ENCODE results near the gene PACS1.

PACS1 gene

GRCh38 chr11:66050581-66051231 lies 19.4 kb upstream of the PACS1 start:
- DNase-seq = no peak

- no peak for DNase-seq
These were observed 18.7 kb upstream of the PACS1 start for GRCh38 chr11:66051371-66051765.

GRCh38 chr11:66051766-66052663 lies 18.1 kb upstream of the PACS1 start, which contains the start of gene SF3B2:
SF3B2 (plus strand) TSS chr11:66052364; CDS start chr11:66052385, 21 bp downstream.
- peak; percentile 92 to 100 (median 95) for DNase-seq

GRCh38 chr11:66052664-66052982 lies 17.4 kb upstream of the PACS1 start:
- no peak for DNase-seq

GRCh38 chr11:66055021-66055420 lies 15.1 kb upstream of the PACS1 start:
- DNase-seq = no peak

- DNase-seq = no peak
These were observed 13.6 kb upstream of the PACS1 start for GRCh38 chr11:66056501-66056900.

- DNase-seq = no peak
These were observed 9.9 kb upstream of the PACS1 start for GRCh38 chr11:66059966-66060680.

- DNase-seq = no peak
These were observed 8.8 kb upstream of the PACS1 start for GRCh38 chr11:66061268-66061667.

- DNase-seq = no peak
These were observed 7.7 kb upstream of the PACS1 start for GRCh38 chr11:66062408-66062807.

- no peak for DNase-seq
These were observed 6.2 kb upstream of the PACS1 start for GRCh38 chr11:66063900-66064299.

GRCh38 chr11:66064571-66064970 lies 5.5 kb upstream of the PACS1 start:
- DNase-seq = no peak

- no peak for DNase-seq
These were observed 3.3 kb upstream of the PACS1 start for GRCh38 chr11:66066751-66067150.

- no peak for DNase-seq
These were observed 2.4 kb upstream of the PACS1 start for GRCh38 chr11:66067640-66068039.

GRCh38 chr11:66068154-66068821 lies 1.8 kb upstream of the PACS1 start:
- DNase-seq = peak; percentile 44 to 71 (median 63)

GRCh38 chr11:66068923-66069714 lies 953 bp upstream of the PACS1 start:
- DNase-seq = no peak

- DNase-seq = peak in 1 of 5 donors; percentile 29
These were observed 720 bp downstream of the PACS1 start for GRCh38 chr11:66070604-66071380.

GRCh38 chr11:66071381-66071801 lies 1.3 kb downstream of the PACS1 start:
- DNase-seq = peak in 1 of 5 donors; percentile 32

GRCh38 chr11:66072081-66072480 lies 2.0 kb downstream of the PACS1 start:
- no peak for DNase-seq

GRCh38 chr11:66072518-66072917 lies 2.4 kb downstream of the PACS1 start:
- DNase-seq = no peak

- no peak for DNase-seq
These were observed 3.6 kb downstream of the PACS1 start for GRCh38 chr11:66073669-66074068.

GRCh38 chr11:66075273-66075672 lies 5.2 kb downstream of the PACS1 start:
- DNase-seq = no peak

Measured in T-helper 1 cell (primary cell).